ENCODE data around the gene RSPO4. TPM values are rescaled to one million over a fixed set of nuclear protein-coding genes. Genes with fewer than 3 reads are reported as not detected.

The RSPO4 gene
- total RNA-seq, 3 donors from 2014 or later = not detected

DNA sequence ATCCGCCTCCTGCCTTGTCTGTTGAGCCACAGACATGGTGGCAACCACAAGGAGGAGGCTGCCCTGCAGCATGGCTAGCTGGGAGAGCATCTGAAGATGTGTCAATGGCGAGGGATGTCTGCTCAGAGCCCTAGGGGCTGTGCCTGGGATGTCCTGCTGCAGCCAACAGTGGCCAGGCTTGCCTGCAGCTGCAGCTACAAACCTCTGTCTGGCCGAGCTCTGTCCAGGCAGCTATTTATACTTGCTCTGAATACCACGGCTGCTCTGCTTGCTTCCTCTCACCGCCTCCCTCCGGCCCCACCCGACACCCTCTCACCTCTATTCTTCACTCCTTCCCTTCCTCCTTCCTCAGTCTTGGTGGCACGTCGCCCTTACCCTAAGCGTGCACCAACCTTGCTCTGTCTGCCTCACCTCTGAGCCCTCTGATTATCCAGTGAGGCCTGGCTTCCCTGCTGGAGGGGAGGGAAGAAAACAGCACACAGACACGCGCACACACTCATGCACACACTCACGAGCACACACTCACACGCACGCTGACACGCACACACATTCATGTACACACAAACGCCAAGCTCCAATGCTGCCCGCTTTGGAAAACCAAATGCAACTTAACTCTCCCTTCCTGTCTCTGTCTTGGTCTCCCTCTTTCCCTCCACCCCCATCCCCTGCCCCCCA, 85.8 kb downstream of the RSPO4 start, which contains the start of gene ANGPT4:
ANGPT4 (minus strand) TSS at position 210 of the 675 bp plus-strand sequence; CDS start at position 90, 120 bp downstream.
- Histone ChIP-seq H3K27me3 (peaks cover 0 to 12% of the 10 kb centered on the region in 2 donors), H3K27ac (no peak within 1 kb of the TSS), H3K4me1 (no peaks in the 10 kb centered on the region), H3K9me3 (no peaks in the 10 kb centered on the region), H3K36me3 (no peaks in the 10 kb centered on the region), H3K4me3 (peak within 1 kb of the TSS in 2 of 3 donors; percentile 3 to 5)
- no peak for DNase-seq (ENCODE audit: low spot score in 2 of 2)
- intact Hi-C loops (cut with DNase I; ENCODE audit: low total_unique reads) = loop anchor here (1.0 kb wide), 1 partner anchor 20 kb away; no protein-coding TSS in a partner anchor
- TF ChIP-seq POLR2AphosphoS5 (IDR thresholded peaks at IDR 0.05) (no peak), POLR2A (IDR thresholded peaks at IDR 0.05) (no peak)
- TF ChIP-seq, protein P1, sequence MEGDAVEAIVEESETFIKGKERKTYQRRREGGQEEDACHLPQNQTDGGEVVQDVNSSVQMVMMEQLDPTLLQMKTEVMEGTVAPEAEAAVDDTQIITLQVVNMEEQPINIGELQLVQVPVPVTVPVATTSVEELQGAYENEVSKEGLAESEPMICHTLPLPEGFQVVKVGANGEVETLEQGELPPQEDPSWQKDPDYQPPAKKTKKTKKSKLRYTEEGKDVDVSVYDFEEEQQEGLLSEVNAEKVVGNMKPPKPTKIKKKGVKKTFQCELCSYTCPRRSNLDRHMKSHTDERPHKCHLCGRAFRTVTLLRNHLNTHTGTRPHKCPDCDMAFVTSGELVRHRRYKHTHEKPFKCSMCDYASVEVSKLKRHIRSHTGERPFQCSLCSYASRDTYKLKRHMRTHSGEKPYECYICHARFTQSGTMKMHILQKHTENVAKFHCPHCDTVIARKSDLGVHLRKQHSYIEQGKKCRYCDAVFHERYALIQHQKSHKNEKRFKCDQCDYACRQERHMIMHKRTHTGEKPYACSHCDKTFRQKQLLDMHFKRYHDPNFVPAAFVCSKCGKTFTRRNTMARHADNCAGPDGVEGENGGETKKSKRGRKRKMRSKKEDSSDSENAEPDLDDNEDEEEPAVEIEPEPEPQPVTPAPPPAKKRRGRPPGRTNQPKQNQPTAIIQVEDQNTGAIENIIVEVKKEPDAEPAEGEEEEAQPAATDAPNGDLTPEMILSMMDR (IDR thresholded peaks at IDR 0.05) = no peak

DNA sequence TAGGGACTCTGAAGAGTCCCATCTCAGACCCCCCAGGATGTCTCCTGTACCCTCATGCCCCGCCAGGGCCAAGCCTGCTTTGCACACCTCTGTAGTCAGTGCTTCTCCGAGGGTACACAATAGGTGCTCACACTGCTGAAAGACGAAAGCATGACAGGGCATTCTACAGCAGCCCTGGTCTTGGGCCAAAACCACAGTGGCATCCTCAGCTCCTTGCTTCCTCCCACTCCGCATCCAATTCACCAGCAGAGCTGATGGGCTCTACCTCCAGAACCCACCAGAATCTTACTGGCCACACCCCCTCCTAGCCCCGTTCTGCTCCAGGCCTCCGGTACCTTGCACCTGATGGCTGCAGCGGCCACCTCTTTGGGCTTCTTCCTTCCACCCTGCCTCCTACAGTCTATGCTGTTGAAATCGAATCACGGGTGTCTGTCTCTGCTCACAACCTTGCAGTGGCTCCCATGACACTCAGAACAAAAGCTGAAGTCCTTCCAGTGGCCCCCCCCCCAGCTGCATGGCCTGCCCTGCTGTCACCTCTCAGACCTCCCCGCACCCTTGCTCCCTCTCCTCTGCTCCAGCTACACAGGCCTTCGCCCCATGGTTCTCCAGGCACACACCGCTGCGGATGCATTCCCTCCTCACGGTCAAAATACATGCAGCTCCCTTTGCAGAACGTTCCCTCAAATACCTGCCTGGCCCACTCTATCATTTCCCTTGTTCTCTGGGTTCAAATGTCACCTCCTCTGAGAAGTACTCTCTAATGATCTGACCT, 87.2 kb downstream of the RSPO4 start:
- H3K27ac ChIP-seq = no peak overlapping the region
- DNase-seq (ENCODE audit: low spot score in 2 of 2) = no peak
- no peaks in the 10 kb centered on the region for H3K36me3 ChIP-seq
- intact Hi-C loops (cut with DNase I; ENCODE audit: low total_unique reads) = no loop called here
- TF ChIP-seq POLR2A (IDR thresholded peaks at IDR 0.05) (no peak), POLR2AphosphoS5 (IDR thresholded peaks at IDR 0.05) (no peak)
- TF ChIP-seq, protein P1 (IDR thresholded peaks at IDR 0.05) = no peak
- peak overlapping the region in 2 of 3 donors; percentile 3 to 5 for H3K4me3 ChIP-seq
- no peaks in the 10 kb centered on the region for H3K9me3 ChIP-seq
- no peaks in the 10 kb centered on the region for H3K4me1 ChIP-seq
- peaks cover 0 to 12% of the 10 kb centered on the region in 2 donors for H3K27me3 ChIP-seq

DNA sequence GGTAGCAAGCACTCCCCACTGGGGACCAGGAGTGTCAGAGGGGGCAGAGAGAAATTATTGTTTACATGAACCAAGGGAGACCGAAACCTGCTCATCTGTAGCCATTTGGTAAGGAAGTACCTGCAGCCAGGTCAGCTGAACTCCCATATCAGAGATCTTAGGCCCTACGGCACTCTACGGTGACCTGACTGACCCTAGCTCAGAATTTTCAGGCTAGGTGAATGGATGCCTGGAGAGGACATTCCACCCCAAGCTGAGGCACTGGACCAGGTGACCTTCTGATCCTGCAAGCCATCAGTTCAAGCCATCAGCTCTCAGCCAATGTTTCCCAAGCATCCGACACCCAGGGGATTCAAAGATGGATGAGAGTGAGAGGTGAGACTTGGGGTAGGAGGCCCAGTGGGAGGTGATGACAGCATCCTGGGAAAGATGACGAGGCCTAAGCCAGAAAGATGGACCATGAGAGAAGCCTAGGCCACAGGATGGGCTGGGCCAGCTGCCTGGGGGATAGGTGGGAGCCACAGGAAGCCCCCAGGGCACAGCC, 88.7 kb downstream of the RSPO4 start:
- DNase-seq (ENCODE audit: low spot score in 2 of 2) = no peak
- H3K4me1 ChIP-seq = no peaks in the 10 kb centered on the region
- no peaks in the 10 kb centered on the region for H3K36me3 ChIP-seq
- intact Hi-C loops (cut with DNase I; ENCODE audit: low total_unique reads) = no loop called here
- TF ChIP-seq POLR2A (IDR thresholded peaks at IDR 0.05) (no peak), POLR2AphosphoS5 (IDR thresholded peaks at IDR 0.05) (no peak)
- TF ChIP-seq, protein P1 (IDR thresholded peaks at IDR 0.05) = no peak
- peaks cover 0 to 12% of the 10 kb centered on the region in 2 donors for H3K27me3 ChIP-seq
- no peak overlapping the region for H3K4me3 ChIP-seq
- no peaks in the 10 kb centered on the region for H3K9me3 ChIP-seq
- H3K27ac ChIP-seq = no peak overlapping the region

DNA sequence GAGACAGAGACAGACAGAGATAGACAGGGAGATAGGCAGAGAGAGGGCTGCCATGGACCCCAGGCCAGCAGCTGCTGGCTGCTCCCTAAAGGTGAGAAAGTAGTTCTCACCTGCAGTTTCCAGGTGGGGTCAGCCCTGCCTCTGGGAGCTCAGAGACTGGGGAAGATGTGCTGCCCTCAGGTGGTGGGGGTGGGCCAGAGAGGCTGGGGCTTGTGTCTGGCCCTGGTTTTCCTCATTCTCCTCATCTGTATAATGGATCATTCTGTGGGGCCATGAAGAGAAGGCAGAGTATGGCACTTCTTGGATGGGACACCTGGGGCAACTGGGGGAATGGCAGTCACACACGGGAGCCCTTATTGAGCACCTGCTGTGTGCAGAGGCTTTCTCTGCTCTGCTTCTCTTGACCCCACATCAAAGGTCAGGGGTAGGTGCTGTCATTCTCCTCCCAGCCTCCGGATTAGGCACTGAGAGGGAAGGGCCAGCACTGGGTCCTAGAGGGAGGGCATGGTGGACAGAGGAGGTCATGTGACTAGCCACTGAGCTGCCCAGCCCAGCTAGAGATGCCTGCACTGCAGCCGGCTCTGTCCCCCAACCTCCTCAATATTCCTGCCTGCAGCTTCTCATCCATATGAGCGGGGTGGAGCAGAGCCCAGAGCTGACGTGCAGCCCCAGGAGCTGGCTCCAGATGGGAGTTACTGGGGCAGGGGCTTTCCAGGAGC, 90.1 kb downstream of the RSPO4 start:
- Histone ChIP-seq H3K36me3 (no peaks in the 10 kb centered on the region), H3K4me3 (no peak overlapping the region), H3K27ac (peak overlapping the region in 1 of 2 donors; percentile 68), H3K4me1 (no peaks in the 10 kb centered on the region), H3K27me3 (peaks cover 0 to 12% of the 10 kb centered on the region in 2 donors), H3K9me3 (no peaks in the 10 kb centered on the region)
- no peak for DNase-seq (ENCODE audit: low spot score in 2 of 2)
- TF ChIP-seq POLR2A (IDR thresholded peaks at IDR 0.05) (no peak), POLR2AphosphoS5 (IDR thresholded peaks at IDR 0.05) (no peak)
- TF ChIP-seq, protein P1 (IDR thresholded peaks at IDR 0.05) = no peak
- intact Hi-C loops (cut with DNase I; ENCODE audit: low total_unique reads) = loop anchor here (1.0 kb wide), 1 partner anchor 21 kb away; no protein-coding TSS in a partner anchor
